HepG2 (cell line): Measurements from ENCODE around the gene B4GALT1. TPM values are rescaled to one million over a fixed set of nuclear protein-coding genes. Genes with fewer than 3 reads are reported as not detected.

Experiments
- IRX3 ChIP-seq: sonication (generic); formaldehyde crosslinking; IDR thresholded peaks from 2 replicates; pipeline ENCODE4 v1.8.1; 2023; ENCODE audit warnings: mild to moderate bottlenecking, low read depth, missing genetic modification reagents, borderline replicate concordance
- MXI1 ChIP-seq: IDR thresholded peaks from 3 replicates; pipeline ENCODE4 v1.6.1; 2012; ENCODE audit warnings: low read depth, low read length, inconsistent platforms, borderline replicate concordance
- RORA ChIP-seq: sonication (generic); formaldehyde crosslinking; IDR thresholded peaks from 2 replicates; pipeline ENCODE4 v1.5.0; 2020; ENCODE audit warnings: mild to moderate bottlenecking, missing genetic modification reagents, moderate library complexity
- SKI ChIP-seq: fragments of 450-650 bp; IDR thresholded peaks from one replicate; pipeline ENCODE4 v1.6.1; 2018; ENCODE audit warnings: mild to moderate bottlenecking; ENCODE audit not compliant: partially characterized antibody
- SMC3 ChIP-seq: IDR thresholded peaks from 2 replicates; pipeline ENCODE4 v1.6.1; 2011; ENCODE audit warnings: low read length, improper control_type of control experiment
- ZNF614 ChIP-seq: IDR thresholded peaks from 2 replicates; pipeline ENCODE4 v1.6.1; 2018; ENCODE audit warnings: missing biosample characterization, missing genetic modification reagents, inconsistent platforms, borderline replicate concordance
- ZSCAN9 ChIP-seq: IDR thresholded peaks from 2 replicates; pipeline ENCODE4 v1.6.1; 2016; ENCODE audit warnings: borderline replicate concordance
- polyA plus RNA-seq, 8 experiments: library from polyadenylated mRNA; depleted of rRNA in 3 of 8; stranded (reverse) in 7 of 8; unstranded in 1 of 8; fragments of >200 nt; fragmentation: Illumina TruSeq in 4 of 8; extraction: Trizol in 4 of 8; gene quantifications; 2 replicates each; pipeline versions ENCODE4 v1.2.1 to v1.2.3, GENCODE V29; 2011 to 2016; ENCODE audit warnings: low read depth in 4 of 8, missing spikeins in 1 of 8, mixed read lengths in 1 of 8; ENCODE audit not compliant: insufficient read depth in 1 of 8
- total RNA-seq, 5 experiments: library from RNA; depleted of rRNA; stranded (reverse); fragments of >200 nt; fragmentation: Illumina TruSeq; extraction: Trizol; gene quantifications; 2 replicates each; pipeline ENCODE4 v1.2.3, GENCODE V29; 2016; ENCODE audit warnings: low read depth in 1 of 5
- TF ChIP-seq, protein P1 (sequence below): sonication (generic); formaldehyde crosslinking; IDR thresholded peaks from 2 replicates; pipeline ENCODE4 v1.4.0; 2020; ENCODE audit warnings: missing genetic modification reagents, mild to moderate bottlenecking, borderline replicate concordance
- TF ChIP-seq, protein P2 (sequence below): sonication (generic); formaldehyde crosslinking; IDR thresholded peaks from 2 replicates; pipeline ENCODE4 v1.5.1; 2020; ENCODE audit warnings: missing genetic modification reagents, mild to moderate bottlenecking, borderline replicate concordance
- TF ChIP-seq, protein P3 (sequence below): IDR thresholded peaks from 2 replicates; pipeline ENCODE4 v1.6.1; 2016
- TF ChIP-seq, protein P4 (sequence below): sonication (generic); formaldehyde crosslinking; IDR thresholded peaks from 2 replicates; pipeline ENCODE4 v1.8.1; 2022; ENCODE audit warnings: mild to moderate bottlenecking, missing genetic modification reagents
- TF ChIP-seq, protein P5 (sequence below): sonication (generic); formaldehyde crosslinking; IDR thresholded peaks from 2 replicates; pipeline ENCODE4 v1.5.0; 2020; ENCODE audit warnings: mild to moderate bottlenecking, missing genetic modification reagents
- TF ChIP-seq, protein P6 (sequence below): sonication (generic); formaldehyde crosslinking; IDR thresholded peaks from 2 replicates; pipeline ENCODE4 v1.4.0; 2020; ENCODE audit warnings: missing genetic modification reagents, mild to moderate bottlenecking, borderline replicate concordance
- TF ChIP-seq, protein P7 (sequence below): sonication (generic); formaldehyde crosslinking; IDR thresholded peaks from 2 replicates; pipeline ENCODE4 v1.4.0; 2020; ENCODE audit warnings: missing genetic modification reagents

The B4GALT1 gene
- total and polyA plus RNA-seq, 2 of the 13 experiments (the other 11 are each of a cell fraction or from before 2014, with no cell fraction given): 15.7 to 33.5 TPM

DNA sequence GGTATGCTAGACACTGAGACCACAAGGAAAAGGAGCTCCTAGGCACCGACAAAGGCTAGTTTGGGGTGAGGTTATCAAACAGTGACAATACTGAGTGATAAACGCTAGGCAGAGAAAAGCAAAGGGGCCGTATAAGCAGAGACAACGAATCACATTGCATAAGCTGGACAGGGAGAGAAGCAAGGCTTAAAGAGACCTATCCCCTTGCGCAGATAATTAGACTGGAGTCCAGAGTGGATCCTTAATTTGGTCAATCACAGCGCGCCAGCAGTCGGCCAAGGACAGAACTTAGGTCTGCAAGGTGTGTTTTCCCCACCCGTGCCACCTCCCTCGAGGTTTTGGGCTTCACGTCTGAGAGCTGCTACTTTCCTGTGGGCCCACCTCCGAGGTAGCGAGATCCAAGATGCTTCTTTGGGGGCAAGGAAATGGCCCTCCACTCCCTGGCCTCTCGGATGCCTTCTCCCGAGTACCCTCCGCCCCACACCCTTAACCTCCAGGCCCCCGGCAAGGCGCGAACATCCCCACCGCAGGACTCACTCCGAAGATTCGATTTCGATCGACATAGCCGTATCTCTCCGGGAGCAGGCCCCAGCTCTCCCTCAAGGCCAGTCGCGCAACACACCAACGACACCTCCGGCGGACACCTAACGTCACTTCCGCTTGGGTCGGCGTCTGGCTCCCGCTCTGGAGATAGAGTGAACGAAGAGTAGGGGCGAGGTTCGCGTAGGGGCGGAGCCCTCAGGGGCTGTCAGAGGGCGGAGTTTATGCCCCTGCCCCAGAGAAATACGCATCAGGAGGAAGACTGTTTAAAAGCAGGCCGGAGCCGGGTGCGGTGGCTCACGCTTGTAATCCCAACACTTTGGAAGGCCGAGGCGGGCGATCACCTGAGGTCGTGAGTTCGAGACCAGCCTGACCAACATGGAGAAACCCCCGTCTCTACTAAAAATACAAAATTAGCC is 90.8 kb downstream of the B4GALT1 start, which contains the start of gene SMU1 (continued):
- TF ChIP-seq, protein P1, sequence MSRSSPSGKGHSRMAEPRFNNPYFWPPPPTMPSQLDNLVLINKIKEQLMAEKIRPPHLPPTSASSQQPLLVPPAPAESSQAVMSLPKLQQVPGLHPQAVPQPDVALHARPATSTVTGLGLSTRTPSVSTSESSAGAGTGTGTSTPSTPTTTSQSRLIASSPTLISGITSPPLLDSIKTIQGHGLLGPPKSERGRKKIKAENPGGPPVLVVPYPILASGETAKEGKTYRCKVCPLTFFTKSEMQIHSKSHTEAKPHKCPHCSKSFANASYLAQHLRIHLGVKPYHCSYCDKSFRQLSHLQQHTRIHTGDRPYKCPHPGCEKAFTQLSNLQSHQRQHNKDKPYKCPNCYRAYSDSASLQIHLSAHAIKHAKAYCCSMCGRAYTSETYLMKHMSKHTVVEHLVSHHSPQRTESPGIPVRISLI (CRISPR knock-in tag): peak; percentile 39; the same call in 1 of the 2 replicates
- peak; percentile 70; the same call in 1 of the 3 replicates for TF ChIP-seq MXI1
- TF ChIP-seq SKI: peak; percentile 46
- TF ChIP-seq SMC3: no peak
- TF ChIP-seq, protein P2, sequence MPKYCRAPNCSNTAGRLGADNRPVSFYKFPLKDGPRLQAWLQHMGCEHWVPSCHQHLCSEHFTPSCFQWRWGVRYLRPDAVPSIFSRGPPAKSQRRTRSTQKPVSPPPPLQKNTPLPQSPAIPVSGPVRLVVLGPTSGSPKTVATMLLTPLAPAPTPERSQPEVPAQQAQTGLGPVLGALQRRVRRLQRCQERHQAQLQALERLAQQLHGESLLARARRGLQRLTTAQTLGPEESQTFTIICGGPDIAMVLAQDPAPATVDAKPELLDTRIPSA: peak; percentile 28; the same call in 1 of the 2 replicates
- TF ChIP-seq IRX3 (CRISPR knock-in tag): no peak
- TF ChIP-seq, protein P3, sequence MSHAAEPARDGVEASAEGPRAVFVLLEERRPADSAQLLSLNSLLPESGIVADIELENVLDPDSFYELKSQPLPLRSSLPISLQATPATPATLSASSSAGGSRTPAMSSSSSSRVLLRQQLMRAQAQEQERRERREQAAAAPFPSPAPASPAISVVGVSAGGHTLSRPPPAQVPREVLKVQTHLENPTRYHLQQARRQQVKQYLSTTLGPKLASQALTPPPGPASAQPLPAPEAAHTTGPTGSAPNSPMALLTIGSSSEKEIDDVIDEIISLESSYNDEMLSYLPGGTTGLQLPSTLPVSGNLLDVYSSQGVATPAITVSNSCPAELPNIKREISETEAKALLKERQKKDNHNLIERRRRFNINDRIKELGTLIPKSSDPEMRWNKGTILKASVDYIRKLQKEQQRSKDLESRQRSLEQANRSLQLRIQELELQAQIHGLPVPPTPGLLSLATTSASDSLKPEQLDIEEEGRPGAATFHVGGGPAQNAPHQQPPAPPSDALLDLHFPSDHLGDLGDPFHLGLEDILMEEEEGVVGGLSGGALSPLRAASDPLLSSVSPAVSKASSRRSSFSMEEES (CRISPR knock-in tag): peak; percentile 27; the same call in 1 of the 2 replicates
- TF ChIP-seq, protein P4, sequence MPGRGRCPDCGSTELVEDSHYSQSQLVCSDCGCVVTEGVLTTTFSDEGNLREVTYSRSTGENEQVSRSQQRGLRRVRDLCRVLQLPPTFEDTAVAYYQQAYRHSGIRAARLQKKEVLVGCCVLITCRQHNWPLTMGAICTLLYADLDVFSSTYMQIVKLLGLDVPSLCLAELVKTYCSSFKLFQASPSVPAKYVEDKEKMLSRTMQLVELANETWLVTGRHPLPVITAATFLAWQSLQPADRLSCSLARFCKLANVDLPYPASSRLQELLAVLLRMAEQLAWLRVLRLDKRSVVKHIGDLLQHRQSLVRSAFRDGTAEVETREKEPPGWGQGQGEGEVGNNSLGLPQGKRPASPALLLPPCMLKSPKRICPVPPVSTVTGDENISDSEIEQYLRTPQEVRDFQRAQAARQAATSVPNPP (CRISPR knock-in tag): no peak
- TF ChIP-seq, protein P5, sequence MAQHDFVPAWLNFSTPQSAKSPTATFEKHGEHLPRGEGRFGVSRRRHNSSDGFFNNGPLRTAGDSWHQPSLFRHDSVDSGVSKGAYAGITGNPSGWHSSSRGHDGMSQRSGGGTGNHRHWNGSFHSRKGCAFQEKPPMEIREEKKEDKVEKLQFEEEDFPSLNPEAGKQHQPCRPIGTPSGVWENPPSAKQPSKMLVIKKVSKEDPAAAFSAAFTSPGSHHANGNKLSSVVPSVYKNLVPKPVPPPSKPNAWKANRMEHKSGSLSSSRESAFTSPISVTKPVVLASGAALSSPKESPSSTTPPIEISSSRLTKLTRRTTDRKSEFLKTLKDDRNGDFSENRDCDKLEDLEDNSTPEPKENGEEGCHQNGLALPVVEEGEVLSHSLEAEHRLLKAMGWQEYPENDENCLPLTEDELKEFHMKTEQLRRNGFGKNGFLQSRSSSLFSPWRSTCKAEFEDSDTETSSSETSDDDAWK (CRISPR knock-in tag): no peak
- TF ChIP-seq ZSCAN9 (CRISPR knock-in tag): peak; percentile 85; the same call in 1 of the 2 replicates
- TF ChIP-seq ZNF614 (CRISPR knock-in tag): peak; percentile 77; the same call in 1 of the 2 replicates
- TF ChIP-seq, protein P6, sequence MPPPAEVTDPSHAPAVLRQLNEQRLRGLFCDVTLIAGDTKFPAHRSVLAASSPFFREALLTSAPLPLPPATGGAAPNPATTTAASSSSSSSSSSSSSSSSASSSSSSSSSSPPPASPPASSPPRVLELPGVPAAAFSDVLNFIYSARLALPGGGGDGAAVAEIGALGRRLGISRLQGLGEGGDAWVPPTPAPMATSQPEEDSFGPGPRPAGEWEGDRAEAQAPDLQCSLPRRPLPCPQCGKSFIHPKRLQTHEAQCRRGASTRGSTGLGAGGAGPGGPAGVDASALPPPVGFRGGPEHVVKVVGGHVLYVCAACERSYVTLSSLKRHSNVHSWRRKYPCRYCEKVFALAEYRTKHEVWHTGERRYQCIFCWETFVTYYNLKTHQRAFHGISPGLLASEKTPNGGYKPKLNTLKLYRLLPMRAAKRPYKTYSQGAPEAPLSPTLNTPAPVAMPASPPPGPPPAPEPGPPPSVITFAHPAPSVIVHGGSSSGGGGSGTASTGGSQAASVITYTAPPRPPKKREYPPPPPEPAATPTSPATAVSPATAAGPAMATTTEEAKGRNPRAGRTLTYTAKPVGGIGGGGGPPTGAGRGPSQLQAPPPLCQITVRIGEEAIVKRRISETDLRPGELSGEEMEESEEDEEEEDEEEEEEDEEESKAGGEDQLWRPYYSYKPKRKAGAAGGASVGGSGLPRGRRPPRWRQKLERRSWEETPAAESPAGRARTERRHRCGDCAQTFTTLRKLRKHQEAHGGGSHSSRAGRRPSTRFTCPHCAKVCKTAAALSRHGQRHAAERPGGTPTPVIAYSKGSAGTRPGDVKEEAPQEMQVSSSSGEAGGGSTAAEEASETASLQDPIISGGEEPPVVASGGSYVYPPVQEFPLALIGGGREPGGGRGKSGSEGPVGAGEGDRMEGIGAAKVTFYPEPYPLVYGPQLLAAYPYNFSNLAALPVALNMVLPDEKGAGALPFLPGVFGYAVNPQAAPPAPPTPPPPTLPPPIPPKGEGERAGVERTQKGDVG (CRISPR knock-in tag): peak; percentile 35; the same call in 1 of the 2 replicates
- TF ChIP-seq RORA (CRISPR knock-in tag): no peak
- TF ChIP-seq, protein P7, sequence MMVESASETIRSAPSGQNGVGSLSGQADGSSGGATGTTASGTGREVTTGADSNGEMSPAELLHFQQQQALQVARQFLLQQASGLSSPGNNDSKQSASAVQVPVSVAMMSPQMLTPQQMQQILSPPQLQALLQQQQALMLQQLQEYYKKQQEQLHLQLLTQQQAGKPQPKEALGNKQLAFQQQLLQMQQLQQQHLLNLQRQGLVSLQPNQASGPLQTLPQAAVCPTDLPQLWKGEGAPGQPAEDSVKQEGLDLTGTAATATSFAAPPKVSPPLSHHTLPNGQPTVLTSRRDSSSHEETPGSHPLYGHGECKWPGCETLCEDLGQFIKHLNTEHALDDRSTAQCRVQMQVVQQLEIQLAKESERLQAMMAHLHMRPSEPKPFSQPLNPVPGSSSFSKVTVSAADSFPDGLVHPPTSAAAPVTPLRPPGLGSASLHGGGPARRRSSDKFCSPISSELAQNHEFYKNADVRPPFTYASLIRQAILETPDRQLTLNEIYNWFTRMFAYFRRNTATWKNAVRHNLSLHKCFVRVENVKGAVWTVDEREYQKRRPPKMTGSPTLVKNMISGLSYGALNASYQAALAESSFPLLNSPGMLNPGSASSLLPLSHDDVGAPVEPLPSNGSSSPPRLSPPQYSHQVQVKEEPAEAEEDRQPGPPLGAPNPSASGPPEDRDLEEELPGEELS: peak; percentile 52
